H1 (cell line): Measurements from ENCODE around the gene FGFRL1. TPM values are rescaled to one million over a fixed set of nuclear protein-coding genes. Genes with fewer than 3 reads are reported as not detected.

Source experiments
- CHD1 ChIP-seq: IDR thresholded peaks from 2 replicates; pipeline ENCODE4 v1.6.1; 2012; ENCODE audit warnings: low read depth, low read length, improper control_type of control experiment
- KDM1A ChIP-seq: fragments of 200-600, 300-600 bp; sonication (generic); IDR thresholded peaks from 2 replicates; pipeline ENCODE4 v1.7.1; 2016; ENCODE audit warnings: mild to moderate bottlenecking, low read length, borderline replicate concordance
- RAD21 ChIP-seq, 2 experiments: IDR thresholded peaks in 1 of 2; conservative IDR thresholded peaks in 1 of 2; 2 replicates each; pipeline ENCODE4 v1.6.1; 2011; ENCODE audit warnings: low read depth in 2 of 2, low read length in 2 of 2, improper control_type of control experiment in 1 of 2, inconsistent platforms in 1 of 2, mild to moderate bottlenecking in 1 of 2, moderate library complexity in 1 of 2
- TAF7 ChIP-seq: optimal IDR thresholded peaks from 2 replicates; pipeline ENCODE3; 2011; ENCODE audit warnings: low read depth, mild to moderate bottlenecking, inconsistent platforms, low read length, moderate library complexity, borderline replicate concordance
- polyA plus RNA-seq, 7 experiments: library from polyadenylated mRNA; depleted of rRNA in 3 of 7; stranded (reverse) in 5 of 7; unstranded in 2 of 7; fragments of >200 nt in 5 of 7; fragments of 200-250 nt in 2 of 7; gene quantifications; 1 replicate in 5 of 7; 2 replicates in 1 of 7; 4 replicates in 1 of 7; pipeline versions ENCODE4 v1.2.1 to v1.2.3, GENCODE V29; 2011 to 2013; ENCODE audit warnings: missing spikeins in 2 of 7, mixed read lengths in 2 of 7
- total RNA-seq: library from RNA; stranded (reverse); fragmentation: NEBNext Ultra II Directional; extraction: Animal tissue kit (Norgen Biotek cat#: 25700); gene quantifications from 2 replicates; pipeline ENCODE4 v1.2.1, GENCODE V29; 2021
- TF ChIP-seq, protein P1 (sequence below): fragments of 300-600 bp; sonication (generic); IDR thresholded peaks from 2 replicates; pipeline ENCODE4 v1.7.1; 2012; ENCODE audit warnings: low read length, moderate library complexity, mild to moderate bottlenecking, inconsistent platforms; ENCODE audit not compliant: insufficient replicate concordance
- TF ChIP-seq, protein P2 (sequence below): IDR thresholded peaks from 2 replicates; pipeline ENCODE4 v1.6.1; 2012; ENCODE audit warnings: low read length, inconsistent platforms

Gene FGFRL1
- total and polyA plus RNA-seq, 2 of the 8 experiments (the other 6 are each of a cell fraction or from before 2014, with no cell fraction given): 18.9 to 34.6 TPM

DNA sequence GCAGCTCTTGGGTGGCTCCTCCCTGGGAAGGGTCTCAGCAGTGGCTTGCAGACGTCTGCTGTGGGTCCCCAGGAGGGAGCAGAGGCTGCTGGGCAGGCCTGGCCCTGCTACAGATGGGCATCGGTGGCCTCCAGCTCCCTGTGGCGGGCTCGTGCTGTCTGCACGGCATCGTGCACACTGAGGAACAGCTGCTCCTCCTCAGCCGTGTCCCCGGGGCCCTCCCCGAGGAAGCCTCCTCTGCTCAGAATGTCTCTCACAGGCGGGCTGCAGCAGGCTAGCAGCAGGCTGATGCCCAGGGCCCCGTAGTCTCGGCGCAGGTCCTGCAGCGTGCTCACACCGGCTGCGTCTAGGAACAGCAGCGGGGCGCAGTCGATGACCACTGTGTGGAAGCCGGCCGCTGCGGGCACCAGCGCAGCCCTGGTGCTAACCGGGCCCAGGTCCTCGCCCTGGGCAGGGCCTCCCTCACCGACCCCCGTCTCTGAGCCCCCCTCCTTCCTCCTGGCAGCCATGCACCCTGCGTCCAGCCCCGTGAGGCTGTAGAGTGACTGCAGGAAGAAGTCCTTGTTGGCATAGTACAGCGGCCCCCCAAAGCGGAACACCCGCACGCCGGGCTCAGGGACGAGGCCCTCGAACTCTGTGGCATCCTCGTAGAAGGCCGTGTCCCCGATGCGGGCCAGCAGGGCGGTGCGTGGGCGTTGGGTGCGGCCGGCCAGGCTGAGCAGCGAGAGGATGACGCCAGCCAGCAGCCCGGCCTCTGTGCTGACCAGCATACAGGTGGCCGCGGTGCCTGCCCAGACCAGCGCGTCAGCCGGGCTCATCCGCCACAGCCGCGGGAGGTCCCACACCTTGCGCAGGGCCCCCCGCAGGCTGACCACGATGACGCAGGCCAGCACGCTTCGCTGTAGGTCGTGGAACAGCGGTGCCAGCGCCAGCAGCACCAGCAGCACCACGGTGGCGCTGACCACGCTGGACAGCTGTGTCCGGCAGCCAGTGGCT is 22.4 kb upstream of the FGFRL1 start (continued):
- TF ChIP-seq, protein P1, sequence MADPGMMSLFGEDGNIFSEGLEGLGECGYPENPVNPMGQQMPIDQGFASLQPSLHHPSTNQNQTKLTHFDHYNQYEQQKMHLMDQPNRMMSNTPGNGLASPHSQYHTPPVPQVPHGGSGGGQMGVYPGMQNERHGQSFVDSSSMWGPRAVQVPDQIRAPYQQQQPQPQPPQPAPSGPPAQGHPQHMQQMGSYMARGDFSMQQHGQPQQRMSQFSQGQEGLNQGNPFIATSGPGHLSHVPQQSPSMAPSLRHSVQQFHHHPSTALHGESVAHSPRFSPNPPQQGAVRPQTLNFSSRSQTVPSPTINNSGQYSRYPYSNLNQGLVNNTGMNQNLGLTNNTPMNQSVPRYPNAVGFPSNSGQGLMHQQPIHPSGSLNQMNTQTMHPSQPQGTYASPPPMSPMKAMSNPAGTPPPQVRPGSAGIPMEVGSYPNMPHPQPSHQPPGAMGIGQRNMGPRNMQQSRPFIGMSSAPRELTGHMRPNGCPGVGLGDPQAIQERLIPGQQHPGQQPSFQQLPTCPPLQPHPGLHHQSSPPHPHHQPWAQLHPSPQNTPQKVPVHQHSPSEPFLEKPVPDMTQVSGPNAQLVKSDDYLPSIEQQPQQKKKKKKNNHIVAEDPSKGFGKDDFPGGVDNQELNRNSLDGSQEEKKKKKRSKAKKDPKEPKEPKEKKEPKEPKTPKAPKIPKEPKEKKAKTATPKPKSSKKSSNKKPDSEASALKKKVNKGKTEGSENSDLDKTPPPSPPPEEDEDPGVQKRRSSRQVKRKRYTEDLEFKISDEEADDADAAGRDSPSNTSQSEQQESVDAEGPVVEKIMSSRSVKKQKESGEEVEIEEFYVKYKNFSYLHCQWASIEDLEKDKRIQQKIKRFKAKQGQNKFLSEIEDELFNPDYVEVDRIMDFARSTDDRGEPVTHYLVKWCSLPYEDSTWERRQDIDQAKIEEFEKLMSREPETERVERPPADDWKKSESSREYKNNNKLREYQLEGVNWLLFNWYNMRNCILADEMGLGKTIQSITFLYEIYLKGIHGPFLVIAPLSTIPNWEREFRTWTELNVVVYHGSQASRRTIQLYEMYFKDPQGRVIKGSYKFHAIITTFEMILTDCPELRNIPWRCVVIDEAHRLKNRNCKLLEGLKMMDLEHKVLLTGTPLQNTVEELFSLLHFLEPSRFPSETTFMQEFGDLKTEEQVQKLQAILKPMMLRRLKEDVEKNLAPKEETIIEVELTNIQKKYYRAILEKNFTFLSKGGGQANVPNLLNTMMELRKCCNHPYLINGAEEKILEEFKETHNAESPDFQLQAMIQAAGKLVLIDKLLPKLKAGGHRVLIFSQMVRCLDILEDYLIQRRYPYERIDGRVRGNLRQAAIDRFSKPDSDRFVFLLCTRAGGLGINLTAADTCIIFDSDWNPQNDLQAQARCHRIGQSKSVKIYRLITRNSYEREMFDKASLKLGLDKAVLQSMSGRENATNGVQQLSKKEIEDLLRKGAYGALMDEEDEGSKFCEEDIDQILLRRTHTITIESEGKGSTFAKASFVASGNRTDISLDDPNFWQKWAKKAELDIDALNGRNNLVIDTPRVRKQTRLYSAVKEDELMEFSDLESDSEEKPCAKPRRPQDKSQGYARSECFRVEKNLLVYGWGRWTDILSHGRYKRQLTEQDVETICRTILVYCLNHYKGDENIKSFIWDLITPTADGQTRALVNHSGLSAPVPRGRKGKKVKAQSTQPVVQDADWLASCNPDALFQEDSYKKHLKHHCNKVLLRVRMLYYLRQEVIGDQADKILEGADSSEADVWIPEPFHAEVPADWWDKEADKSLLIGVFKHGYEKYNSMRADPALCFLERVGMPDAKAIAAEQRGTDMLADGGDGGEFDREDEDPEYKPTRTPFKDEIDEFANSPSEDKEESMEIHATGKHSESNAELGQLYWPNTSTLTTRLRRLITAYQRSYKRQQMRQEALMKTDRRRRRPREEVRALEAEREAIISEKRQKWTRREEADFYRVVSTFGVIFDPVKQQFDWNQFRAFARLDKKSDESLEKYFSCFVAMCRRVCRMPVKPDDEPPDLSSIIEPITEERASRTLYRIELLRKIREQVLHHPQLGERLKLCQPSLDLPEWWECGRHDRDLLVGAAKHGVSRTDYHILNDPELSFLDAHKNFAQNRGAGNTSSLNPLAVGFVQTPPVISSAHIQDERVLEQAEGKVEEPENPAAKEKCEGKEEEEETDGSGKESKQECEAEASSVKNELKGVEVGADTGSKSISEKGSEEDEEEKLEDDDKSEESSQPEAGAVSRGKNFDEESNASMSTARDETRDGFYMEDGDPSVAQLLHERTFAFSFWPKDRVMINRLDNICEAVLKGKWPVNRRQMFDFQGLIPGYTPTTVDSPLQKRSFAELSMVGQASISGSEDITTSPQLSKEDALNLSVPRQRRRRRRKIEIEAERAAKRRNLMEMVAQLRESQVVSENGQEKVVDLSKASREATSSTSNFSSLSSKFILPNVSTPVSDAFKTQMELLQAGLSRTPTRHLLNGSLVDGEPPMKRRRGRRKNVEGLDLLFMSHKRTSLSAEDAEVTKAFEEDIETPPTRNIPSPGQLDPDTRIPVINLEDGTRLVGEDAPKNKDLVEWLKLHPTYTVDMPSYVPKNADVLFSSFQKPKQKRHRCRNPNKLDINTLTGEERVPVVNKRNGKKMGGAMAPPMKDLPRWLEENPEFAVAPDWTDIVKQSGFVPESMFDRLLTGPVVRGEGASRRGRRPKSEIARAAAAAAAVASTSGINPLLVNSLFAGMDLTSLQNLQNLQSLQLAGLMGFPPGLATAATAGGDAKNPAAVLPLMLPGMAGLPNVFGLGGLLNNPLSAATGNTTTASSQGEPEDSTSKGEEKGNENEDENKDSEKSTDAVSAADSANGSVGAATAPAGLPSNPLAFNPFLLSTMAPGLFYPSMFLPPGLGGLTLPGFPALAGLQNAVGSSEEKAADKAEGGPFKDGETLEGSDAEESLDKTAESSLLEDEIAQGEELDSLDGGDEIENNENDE: no peak
- TF ChIP-seq, protein P2, sequence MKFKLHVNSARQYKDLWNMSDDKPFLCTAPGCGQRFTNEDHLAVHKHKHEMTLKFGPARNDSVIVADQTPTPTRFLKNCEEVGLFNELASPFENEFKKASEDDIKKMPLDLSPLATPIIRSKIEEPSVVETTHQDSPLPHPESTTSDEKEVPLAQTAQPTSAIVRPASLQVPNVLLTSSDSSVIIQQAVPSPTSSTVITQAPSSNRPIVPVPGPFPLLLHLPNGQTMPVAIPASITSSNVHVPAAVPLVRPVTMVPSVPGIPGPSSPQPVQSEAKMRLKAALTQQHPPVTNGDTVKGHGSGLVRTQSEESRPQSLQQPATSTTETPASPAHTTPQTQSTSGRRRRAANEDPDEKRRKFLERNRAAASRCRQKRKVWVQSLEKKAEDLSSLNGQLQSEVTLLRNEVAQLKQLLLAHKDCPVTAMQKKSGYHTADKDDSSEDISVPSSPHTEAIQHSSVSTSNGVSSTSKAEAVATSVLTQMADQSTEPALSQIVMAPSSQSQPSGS: no peak
- no peak for TF ChIP-seq CHD1
- TF ChIP-seq KDM1A: no peak
- no peak for TF ChIP-seq RAD21 (IDR thresholded peaks at IDR 0.05 in 1 of 2, conservative IDR thresholded peaks at IDR 0.05 in 1 of 2; ENCODE audit: low read depth in 2 of 2, low read length in 2 of 2)
- no peak for TF ChIP-seq TAF7
